Stimulated activated CD8-positive, alpha-beta memory T cell treated with anti-CD3 and anti-CD28 coated beads, Interleukin-15, amount 100 ng/mL, for 24 hours (primary cell): ENCODE data around the gene GLDN.

Experiments used
- DNase-seq: peaks from one replicate; pipeline ENCODE4 v3.0.0-alpha.2; 2020; ENCODE audit warnings: low read depth

Gene GLDN

DNA sequence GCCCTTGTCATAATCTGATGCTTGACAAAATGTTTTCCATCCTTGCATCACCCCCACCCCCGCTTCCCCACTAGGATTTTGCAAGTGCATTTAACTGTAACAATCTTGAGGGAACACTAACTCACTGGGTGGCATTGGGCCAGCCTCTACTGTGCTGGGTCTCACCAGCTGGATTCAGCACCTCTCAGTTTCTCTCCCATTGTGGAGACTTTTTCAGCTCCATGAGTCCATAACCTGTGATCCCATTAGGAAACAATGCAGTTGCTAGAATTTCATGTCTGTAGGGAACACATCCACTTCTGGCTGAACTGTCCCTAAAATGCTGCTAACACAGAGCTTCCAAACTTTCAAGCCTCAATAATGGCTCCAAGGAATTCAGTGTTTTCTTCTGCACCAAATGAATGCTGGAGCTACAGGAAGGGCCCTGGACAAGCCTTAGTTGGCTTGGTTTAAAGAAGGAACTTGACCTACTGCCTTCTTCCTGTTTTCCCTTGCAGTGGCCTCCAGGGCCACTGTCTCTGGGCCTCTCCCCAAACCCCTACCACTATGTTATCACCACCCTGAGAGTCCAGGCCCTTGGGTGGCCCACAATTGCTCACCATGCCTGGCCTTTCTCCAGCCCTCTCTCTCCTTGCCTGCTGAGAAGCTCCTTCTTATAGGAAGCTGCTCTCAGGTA is 18.7 kb upstream of the GLDN start:
- no peak for DNase-seq

DNA sequence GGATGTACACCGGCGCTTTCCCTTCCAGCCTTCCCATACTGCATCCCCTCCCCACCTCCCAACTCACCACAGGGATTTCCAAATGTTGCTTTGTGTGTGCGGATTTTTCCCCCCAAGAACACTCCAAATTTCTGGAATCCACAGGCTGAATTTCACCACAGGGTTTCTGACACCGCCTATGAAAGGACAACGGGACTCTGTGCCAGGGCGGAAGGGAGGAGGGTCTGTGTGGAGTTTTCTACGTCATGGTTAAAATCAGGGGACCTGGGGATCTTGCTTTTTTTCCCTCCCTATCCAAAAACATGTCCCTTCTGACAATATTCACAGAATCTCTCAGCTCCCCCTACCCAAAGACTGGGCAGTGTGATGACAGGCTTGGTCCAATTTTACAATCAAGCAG is 17.7 kb upstream of the GLDN start:
- no peak for DNase-seq

DNA sequence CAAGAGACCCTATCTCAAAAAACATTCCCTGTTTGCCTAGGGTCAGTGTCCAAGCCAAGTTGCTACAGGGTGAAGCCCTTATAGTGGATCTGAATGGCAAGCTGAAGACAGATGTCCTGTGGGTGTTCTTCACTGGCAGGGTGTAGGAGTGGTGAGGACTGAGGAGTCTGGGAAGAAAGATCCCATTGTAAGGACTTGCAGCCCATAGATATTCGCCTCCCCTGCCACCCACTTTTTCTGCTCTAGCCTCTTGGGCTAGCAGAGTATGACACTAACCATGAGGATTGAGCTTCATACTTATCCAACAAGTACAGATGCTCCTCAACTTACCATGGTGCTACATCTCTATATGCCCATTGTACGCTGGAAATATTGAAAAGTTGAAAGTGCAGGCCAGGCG is 16.3 kb upstream of the GLDN start:
- no peak for DNase-seq

DNA sequence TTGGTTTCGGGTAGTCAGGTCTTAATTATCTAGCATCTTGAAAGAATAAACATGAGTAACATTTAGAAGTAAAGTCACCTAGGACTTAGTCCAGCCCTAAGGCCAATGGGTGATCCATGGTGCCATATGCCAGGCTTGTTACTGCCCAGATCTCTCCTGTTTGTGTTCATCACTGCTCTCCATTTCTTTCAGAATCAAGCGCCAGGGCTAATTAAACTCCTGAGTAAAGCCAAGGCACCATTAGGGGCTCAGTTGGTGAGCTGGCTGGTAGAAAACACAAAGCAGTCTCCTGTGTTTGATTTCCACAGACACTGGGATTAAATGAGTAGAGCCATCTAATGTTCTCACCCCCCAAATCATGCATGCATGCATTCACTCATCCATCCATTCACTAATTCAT is 14.4 kb upstream of the GLDN start:
- DNase-seq, result no peak

DNA sequence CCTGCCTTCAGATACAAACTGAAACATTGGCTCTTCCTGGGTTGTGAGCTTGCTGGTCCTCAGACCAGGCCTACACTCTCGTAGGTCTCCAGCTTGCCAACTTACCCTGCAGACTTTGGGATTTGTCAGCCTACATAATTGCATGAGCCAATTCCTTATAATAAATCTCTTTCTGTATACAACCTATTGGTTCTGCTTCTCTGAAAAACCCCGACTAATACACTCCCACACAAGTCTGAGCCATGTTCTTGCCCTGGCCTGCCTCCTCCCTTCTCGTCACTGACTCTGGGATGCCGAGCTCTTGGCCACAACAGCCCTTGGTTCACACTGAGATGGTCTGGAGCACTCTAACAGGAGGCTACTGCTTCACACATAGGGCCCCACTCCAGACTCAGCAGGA is 12.5 kb upstream of the GLDN start:
- DNase-seq, result no peak

DNA sequence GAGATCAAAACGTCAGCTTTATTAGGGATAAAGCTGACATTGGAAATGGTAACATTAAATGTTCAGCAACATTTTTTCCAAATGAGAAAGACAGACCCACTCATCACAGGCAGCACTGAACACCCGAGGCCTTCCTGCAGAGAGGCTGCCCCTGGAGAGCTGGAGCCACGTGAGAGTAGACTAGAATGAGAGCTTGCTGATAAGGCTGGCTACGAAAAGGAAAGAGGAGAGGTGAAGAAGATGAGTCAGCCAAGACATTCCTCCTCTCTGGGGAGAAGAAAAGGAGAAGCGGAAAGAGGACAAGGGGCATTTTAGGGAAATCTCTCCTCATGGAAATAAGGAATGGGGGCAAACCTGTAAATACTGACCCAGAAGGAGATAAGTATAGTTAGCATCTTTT is 10.3 kb upstream of the GLDN start:
- DNase-seq, result no peak

DNA sequence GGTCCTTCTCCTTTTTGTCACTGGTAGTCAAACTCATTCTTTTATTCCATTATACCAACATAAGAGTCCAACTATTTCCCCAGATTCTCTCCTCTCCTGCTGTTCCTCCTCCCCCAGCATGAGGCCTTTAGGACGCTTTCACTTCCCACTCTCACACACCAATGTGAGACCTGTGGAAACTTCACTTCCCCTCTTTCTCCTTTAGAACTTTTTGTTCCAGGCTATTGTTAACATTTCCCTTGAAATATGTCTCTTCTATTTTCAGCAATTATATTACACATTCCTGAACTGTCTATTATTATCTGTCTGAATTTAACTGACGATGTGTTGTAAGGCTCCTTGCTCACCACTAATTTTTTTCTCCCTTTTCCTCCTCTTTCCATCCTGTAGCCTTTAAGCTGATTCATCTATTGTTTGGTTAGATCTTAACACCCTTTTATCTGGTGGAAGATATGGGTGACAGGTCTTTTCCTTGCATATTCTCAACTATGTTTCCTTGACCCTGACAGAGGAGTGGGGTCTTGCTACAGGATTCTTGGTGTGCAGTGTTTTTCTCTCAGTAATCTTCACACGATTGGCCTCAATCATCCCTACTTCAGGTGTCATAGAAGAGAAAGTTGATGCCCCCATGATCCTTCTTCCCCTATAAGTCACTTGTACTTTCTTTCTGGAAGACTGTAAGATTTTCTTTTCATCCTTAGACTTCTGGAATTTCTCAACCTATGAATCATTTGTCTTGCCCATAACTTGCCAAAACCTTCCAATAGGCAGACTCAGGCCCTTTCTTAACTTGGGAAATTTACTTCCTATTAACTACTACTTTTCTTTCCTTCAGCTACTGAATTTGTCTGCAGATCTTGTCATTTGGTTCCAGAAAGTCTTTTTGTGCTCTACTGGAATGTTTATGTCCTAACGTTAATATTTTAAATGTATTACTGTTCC is 9.0 kb upstream of the GLDN start:
- no peak for DNase-seq

DNA sequence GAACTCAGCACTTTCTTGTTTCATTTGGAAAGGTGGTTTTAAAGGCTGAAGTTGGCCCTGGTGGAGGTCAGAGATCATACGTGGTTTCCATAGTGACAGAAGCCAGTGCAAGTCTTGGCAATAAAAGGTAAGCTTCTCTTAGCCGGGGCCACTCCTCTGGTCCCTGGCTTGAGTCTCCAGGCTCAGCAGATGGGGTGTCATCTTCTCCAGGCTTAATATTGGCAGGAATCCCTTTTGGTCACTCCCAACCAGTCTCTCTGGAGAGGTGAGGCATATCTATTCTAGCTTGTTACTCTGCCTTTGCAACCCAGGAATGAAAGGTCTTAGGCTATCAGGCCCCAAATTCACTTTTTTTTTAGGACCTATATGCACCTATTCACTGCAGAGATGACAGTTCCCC is 7.9 kb upstream of the GLDN start:
- no peak for DNase-seq

DNA sequence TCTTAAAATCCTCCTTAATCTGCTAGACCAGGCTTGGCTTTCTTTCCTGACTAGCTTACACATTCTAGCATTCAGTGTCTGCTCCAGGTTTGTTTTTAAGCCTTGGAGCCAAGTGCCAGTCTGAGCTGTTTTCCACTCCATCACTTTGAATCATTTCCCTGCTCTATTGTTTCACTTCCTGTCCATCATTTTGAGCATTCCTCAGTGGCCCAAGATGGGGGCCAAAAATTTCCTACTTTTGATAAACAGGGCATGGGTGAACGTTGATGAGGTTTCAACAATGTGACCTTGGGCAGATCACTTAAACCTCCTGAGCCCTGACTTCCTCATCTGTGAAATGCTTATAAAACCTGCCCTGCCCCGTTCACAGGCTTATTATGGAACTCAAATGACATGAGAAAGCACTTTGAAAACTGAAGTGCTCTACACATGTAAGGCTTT is 7.4 kb upstream of the GLDN start:
- no peak for DNase-seq

DNA sequence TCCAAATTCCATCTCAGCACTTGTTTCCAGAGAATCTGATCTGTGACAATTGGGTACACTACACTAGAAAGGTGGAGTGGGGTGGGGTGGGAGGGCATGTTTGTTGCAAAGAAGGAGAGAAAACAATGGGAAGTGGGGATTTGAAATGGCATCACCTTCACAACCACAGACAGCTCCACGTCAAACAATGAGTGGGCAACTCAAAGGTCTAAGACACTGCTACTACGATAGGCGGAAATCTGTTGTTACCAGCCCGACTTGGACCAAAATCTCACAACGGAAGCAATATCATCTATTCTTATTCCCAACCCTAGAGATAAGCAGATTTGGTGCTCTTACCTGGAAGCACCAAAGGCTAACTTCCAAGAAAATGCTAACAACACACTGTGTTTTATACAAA is 6.4 kb upstream of the GLDN start:
- DNase-seq, result no peak

DNA sequence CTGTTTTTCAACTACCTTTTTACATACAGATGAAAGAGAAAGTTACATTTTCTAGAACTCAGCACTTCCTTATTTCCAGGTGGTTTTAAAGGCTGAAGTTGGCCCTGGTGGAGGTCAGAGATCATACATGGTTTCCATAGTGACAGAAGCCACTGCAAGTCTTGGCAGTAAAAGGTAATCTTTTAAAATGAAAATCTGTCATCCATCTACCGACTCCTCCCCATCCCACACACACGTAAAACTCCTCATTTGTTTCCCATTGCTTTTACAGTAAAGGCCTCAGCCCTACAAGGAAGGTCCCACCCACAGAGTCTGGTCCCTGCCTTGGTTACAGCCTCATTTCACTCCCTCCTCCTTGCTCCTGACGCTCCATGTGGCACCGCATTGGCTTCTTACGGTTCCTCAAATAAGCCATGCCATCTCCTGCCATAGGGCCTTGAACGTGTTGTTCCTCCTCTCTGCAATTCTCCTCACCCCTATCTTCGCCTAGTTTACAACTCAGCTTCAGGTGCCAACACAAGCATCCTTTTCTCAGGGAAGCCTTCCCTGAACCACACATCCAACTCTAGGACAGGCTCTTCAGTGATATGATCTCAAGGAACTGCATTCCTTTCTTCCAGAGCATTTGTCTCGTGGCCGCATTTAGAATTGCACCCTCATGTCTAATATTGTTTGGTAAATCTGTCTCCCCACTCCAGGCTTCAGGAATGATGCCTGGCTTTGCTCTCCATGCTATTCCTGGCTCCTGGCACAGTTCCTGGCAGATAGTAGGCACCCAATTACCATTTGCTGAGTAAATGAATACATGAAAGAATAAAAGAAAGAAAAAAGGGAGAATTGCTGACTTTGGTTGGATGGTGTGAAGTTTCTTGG is 5.7 kb upstream of the GLDN start:
- no peak for DNase-seq

DNA sequence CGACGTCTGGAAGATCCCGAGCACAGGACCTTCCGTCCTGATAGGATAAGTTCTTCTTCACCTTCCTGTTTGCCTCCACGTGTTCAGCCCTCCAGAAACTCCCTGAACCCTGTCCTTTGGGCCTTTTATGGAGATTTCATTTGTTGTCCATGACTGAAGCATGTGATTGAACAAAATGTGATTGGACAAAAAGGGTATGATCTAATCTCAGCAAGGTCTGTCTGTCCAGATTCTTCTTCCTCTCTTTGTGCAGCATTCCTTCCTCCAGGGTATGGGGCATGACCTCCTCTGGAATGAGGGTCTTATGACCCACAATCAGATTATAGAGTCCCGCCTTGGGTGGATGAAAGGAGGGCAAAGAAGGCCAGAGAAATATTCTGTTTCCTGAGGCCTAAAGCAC is 3.0 kb upstream of the GLDN start, which contains the start of gene CYP19A1:
TSS of gene CYP19A1 (minus strand) at position 101 of the 400 bp plus-strand sequence. CDS start 95,684 bp downstream, outside the sequence.
- DNase-seq, result no peak

DNA sequence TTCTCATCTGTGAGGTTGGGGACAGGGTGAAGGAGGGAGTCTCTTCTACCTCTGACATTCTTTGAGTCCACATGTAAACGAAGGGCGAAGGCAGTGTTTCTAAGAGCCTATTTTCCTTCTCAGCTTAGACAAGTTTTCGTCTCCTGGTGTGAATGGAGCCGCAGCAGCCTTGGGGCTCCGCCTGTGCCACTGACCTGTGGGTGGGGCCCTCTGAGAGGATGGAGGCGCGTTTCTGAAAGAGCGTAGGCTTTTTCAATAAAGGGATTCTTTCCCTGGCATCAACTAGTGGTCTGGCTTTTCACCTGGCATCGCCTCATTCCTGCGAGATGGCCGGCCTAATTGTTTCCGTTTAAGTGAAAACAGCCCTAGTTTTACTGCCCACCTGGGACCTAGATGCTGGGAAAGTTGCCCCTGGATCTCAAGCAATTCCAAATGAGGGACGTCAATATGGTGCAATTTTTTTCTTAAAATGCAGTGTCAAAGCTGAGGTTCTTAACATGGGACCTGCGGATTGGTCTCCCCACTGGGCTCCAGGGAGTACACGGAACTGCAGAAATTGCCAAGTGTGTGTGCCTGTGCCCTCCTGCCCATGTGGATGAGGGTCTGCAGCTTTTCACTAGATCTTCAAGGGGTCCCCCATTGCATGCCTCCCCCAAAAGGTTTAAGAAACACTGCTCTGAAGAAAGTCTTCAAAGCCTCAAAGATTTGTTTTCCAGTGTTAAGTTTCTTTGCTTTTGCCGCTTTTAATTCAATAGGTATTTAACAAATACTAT is 958 bp downstream of the GLDN start:
- DNase-seq, result no peak

DNA sequence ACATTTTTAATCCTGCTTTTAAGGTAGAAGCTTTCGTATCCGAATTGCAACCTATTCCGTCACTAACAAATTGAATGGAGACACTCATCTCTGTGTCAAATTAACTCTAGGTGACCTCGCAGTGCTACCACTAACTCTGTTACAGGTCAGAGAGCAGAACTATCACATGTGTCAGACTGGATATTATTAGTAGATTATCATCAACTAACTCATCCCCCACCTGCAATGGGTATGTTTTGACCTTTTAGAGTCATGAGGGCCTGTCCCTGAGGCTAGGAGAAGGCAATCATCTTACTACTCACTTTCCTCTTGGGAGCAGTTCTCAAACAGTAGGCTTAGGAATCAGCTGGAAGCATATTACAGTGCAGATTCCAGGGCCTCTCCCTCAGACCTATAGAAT is 2.0 kb downstream of the GLDN start:
- no peak for DNase-seq

DNA sequence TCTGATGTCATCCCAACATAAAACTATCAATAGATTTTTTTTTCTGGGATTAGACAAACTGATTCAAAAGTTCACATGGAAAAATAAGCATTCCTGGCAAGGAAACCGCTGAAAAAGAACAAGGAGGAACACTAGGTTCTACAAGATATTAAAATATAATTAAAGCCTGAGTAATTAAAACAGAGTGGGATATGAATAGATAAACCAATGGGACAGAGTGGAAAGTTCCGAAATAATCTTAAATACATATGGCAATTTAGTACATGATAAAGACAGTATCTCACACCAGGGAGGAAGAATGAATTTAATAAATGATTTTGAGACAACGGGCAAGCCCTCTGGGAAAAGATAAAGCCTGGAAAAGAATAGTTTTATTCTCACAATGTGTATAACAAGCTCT is 4.7 kb downstream of the GLDN start:
- no peak for DNase-seq

DNA sequence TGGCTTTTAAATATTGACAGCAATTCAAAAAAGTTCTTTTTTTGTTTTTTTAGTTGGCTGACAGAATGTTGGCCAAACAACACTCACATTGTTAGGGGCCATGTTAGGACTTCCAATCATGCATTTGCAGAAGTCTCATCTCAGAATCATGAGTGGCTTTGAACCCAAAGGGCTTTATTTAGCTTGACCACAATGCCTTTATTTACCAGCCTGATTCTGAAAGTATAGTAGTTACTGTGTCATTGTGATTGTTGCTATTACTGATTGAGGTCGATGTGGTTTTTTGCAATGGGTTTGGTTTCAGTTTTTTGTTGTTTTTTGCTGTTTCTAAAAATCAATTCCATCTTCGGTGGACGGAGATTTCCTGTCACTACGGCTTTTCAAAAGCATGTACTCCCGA is 7.2 kb downstream of the GLDN start:
- DNase-seq, result no peak

DNA sequence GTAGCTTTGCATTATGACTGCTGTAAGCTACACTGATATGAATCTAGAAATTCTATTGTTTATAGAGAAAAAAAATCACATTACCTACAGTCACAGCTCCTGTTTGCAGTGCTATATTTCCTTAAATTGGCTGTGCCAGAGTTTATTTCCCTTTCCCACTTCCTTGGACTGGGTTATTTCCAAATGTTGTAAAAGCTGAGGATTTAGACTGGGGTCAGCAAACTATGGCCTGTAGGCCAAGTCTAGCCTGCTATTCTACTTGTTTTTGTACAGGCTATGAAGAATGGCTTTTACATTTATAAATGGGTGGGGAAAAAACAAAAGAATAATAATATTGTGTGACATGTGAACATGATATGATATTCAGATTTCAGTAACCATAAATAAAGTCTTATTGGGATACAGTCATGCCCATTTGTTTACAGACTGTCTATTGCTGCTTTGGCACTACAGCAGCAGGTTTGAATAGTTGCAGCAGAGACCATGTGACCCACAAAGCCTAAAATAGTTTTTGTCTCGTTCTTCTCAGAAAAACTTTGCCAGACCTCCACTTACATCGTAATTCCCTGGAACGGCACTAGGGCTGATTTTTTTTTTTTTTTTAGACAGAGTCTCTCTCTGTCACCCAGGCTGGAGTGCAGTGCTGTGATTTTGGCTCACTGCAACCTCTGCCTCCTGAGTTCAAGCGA is 7.8 kb downstream of the GLDN start:
- no peak for DNase-seq

DNA sequence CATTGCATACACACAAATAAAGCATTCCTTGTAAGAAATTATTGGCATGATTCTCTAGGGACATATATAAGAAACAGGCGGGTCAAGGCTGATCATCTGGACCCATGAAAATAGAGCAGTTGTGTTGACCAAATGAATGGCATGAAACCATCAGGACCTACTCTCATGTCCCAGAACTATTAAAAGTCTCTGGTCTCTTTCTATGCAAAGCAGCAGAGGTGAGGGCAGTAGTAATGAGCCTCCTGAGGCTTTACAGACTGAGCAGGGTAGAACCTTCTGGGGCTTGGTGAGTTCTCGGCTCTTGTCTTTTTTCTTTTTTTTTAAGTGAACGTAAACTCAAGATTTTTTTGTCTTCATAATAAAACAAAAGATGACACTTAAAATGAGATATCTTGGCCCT is 9.3 kb downstream of the GLDN start:
- no peak for DNase-seq

DNA sequence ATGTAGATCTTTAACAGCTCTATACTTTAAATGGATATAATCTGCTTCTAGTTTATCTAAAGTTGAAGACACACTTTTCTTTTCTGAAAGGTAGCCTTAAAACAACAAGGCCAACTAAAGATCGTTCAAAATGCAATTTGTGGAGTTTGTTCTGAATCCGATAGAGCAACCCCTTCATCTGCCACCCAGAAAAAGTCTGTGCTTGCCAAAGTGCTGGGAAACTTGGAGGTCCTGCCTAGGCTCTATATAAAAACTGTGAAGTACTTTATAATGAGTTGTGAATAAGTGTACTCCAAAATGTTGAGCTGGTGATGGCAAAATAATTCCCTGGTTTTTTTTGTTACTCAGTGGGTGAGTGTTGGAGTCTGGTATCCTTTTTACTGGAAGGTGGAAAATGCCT is 12.5 kb downstream of the GLDN start:
- no peak for DNase-seq

DNA sequence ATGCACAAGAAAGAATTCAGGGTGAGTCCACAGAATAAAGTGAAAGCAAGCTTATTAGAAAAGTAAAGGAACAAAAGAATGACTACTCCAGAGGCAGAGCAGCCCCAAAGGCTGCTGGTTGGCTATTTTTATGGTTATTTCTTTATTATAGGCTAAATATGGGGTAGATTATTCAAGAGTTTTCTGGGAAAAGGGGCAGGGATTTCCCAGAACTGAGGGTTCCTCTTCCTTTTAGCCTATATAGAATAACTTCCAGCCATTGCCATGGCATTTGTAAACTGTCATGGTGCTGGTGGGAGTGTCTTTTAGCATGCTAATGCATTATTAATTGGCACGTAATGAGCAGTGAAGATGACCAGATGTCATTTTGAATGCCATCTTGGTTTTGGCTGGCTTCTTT is 13.6 kb downstream of the GLDN start:
- DNase-seq, result no peak

DNA sequence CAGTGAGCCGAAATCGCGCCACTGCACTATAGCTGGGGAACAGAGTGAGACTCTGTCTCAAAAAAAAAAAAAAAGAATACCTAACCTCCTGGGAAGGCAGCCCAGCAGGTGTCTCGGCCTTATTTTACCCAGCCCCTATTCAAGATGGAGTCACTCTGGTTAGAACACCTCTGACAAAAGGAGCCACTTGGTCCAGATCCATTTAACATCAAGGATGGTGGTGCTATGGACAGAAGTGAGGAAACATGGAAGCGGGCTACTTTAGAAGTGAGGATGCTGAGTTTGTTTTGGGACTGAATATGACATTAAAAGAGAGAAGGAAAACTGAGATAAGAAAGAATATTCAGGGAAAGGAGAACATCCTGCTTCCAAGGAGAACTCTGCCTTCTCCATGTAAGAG is 14.7 kb downstream of the GLDN start:
- no peak for DNase-seq
